GM19238 (cell line): ENCODE data around the gene ZNF333.
"Not testable (repeated sequence)": the region's sequence is repeated elsewhere in the genome, so short reads cannot be mapped to it uniquely, and the experiment has no call there.

Source experiments
- DNase-seq: peaks from one replicate; pipeline ENCODE4 v3.0.0; 2011; ENCODE audit warnings: low spot score; ENCODE audit not compliant: insufficient read length

Gene ZNF333

GRCh38 chr19:14768001-14768400 lies 78.2 kb downstream of the ZNF333 start:
- no peak for DNase-seq

GRCh38 chr19:14769201-14769600 lies 79.4 kb downstream of the ZNF333 start:
- no peak for DNase-seq

GRCh38 chr19:14770136-14770535 lies 80.3 kb downstream of the ZNF333 start:
- DNase-seq = no peak

GRCh38 chr19:14770944-14771839 lies 81.3 kb downstream of the ZNF333 start:
- DNase-seq = no peak

GRCh38 chr19:14772467-14772866 lies 82.6 kb downstream of the ZNF333 start:
- no peak for DNase-seq

GRCh38 chr19:14772995-14773394 lies 83.1 kb downstream of the ZNF333 start:
- DNase-seq = no peak

GRCh38 chr19:14773722-14774121 lies 83.9 kb downstream of the ZNF333 start:
- not testable (repeated sequence) for DNase-seq

- DNase-seq = no peak
These were observed 84.5 kb downstream of the ZNF333 start for GRCh38 chr19:14774373-14774772.

- not testable (repeated sequence) for DNase-seq
These were observed 85.5 kb downstream of the ZNF333 start for GRCh38 chr19:14775326-14775725.

GRCh38 chr19:14775869-14776586 lies 86.2 kb downstream of the ZNF333 start:
- no peak for DNase-seq

- DNase-seq = not testable (repeated sequence)
These were observed 87.8 kb downstream of the ZNF333 start for GRCh38 chr19:14777645-14778044.

GRCh38 chr19:14778110-14778845 lies 88.4 kb downstream of the ZNF333 start, which contains the start of gene ADGRE2:
TSS of gene ADGRE2 (minus strand) at chr19:14778560. CDS start at chr19:14776756, 1,804 bp downstream.
- DNase-seq = not testable (repeated sequence)

GRCh38 chr19:14779151-14779550 lies 89.3 kb downstream of the ZNF333 start:
- DNase-seq = no peak

GRCh38 chr19:14780622-14781225 lies 90.9 kb downstream of the ZNF333 start:
- DNase-seq = not testable (repeated sequence)

- not testable (repeated sequence) for DNase-seq
These were observed 92.1 kb downstream of the ZNF333 start for GRCh38 chr19:14781713-14782536.

- DNase-seq = no peak
These were observed 93.0 kb downstream of the ZNF333 start for GRCh38 chr19:14782626-14783409.
